ENCODE results near the gene MPRIP. TPM values are rescaled to one million over a fixed set of nuclear protein-coding genes. Genes with fewer than 3 reads are reported as not detected.
"Not testable (repeated sequence)": the region's sequence is repeated elsewhere in the genome, so short reads cannot be mapped to it uniquely, and the experiment has no call there.

Gene MPRIP
- total and polyA plus RNA-seq, 3 experiments from 2014 or later = 40.3 to 184 (median 174) TPM

GRCh38 chr17:17156511-17156910, 114.3 kb downstream of the MPRIP start:
- Histone ChIP-seq H3K27ac (ENCODE audit: low read depth, low read length) (no peak overlapping the region), H3K9me3 (ENCODE audit: low read length) (no peaks in the 10 kb centered on the region), H3K36me3 (ENCODE audit: insufficient read depth, low read length) (peaks cover 30% of the 10 kb centered on the region), H3K27me3 (ENCODE audit: insufficient read depth, low read length, poor library complexity, severe bottlenecking) (no peaks in the 10 kb centered on the region), H3K4me1 (ENCODE audit: insufficient read depth, low read length) (peaks cover 26% of the 10 kb centered on the region), H3K4me3 (ENCODE audit: low read length) (no peak overlapping the region)
- peak overlapping the region in 4 of 8 donors; percentile 17 to 71 (median 56) for H3K27ac Mint-ChIP-seq
- DNase-seq = no peak
- ChIA-PET CTCF (interaction anchor here (1.7 kb wide), 1 partner anchor 156 kb away, joined by 4 read pairs; no protein-coding TSS in a partner anchor), POLR2A (no interaction called here)
- H3K4me1 Mint-ChIP-seq = peaks cover 23 to 36% (median 30%) of the 10 kb centered on the region in 3 donors
- peaks cover 0 to 97% (median 22%) of the 10 kb centered on the region in 3 donors for H3K36me3 Mint-ChIP-seq
- no peaks in the 10 kb centered on the region for H3K27me3 Mint-ChIP-seq
- no peak overlapping the region for H3K4me3 Mint-ChIP-seq
- H3K9me3 Mint-ChIP-seq = no peaks in the 10 kb centered on the region

GRCh38 chr17:17157041-17157440, 114.8 kb downstream of the MPRIP start:
- no peaks in the 10 kb centered on the region for H3K27me3 ChIP-seq (ENCODE audit: insufficient read depth, low read length, poor library complexity, severe bottlenecking)
- H3K36me3 Mint-ChIP-seq = peaks cover 0 to 98% (median 26%) of the 10 kb centered on the region in 3 donors
- CTCF ChIA-PET = interaction anchor here (1.7 kb wide), 1 partner anchor 156 kb away, joined by 4 read pairs; no protein-coding TSS in a partner anchor

GRCh38 chr17:17158506-17158905, 116.2 kb downstream of the MPRIP start:
- peaks cover 14 to 21% (median 15%) of the 10 kb centered on the region in 3 donors for H3K4me1 Mint-ChIP-seq
- Histone ChIP-seq H3K36me3 (ENCODE audit: insufficient read depth, low read length) (peaks cover 29% of the 10 kb centered on the region), H3K4me1 (ENCODE audit: insufficient read depth, low read length) (peaks cover 14% of the 10 kb centered on the region)
- H3K9me3 ChIP-seq (ENCODE audit: low read length); H3K27ac ChIP-seq (ENCODE audit: low read depth, low read length); CTCF ChIA-PET; H3K9me3 Mint-ChIP-seq; H3K27me3 Mint-ChIP-seq; POLR2A ChIA-PET; DNase-seq; H3K4me3 ChIP-seq (ENCODE audit: low read length); H3K27ac Mint-ChIP-seq; H3K27me3 ChIP-seq (ENCODE audit: insufficient read depth, low read length, poor library complexity, severe bottlenecking); H3K4me3 Mint-ChIP-seq: not testable (repeated sequence)
- H3K36me3 Mint-ChIP-seq = peaks cover 0 to 98% (median 28%) of the 10 kb centered on the region in 3 donors

More at GRCh38 chr17:17157041-17157440, 114.8 kb downstream of the MPRIP start:
- peaks cover 21 to 36% (median 27%) of the 10 kb centered on the region in 3 donors for H3K4me1 Mint-ChIP-seq
- no peak overlapping the region for H3K27ac ChIP-seq (ENCODE audit: low read depth, low read length)
- DNase-seq = no peak
- no peaks in the 10 kb centered on the region for H3K27me3 Mint-ChIP-seq
- peaks cover 29% of the 10 kb centered on the region for H3K36me3 ChIP-seq (ENCODE audit: insufficient read depth, low read length)
- H3K4me3 Mint-ChIP-seq = no peak overlapping the region
- no peaks in the 10 kb centered on the region for H3K9me3 Mint-ChIP-seq
- peaks cover 26% of the 10 kb centered on the region for H3K4me1 ChIP-seq (ENCODE audit: insufficient read depth, low read length)
- POLR2A ChIA-PET = no interaction called here
- peak overlapping the region in 4 of 8 donors; percentile 17 to 82 (median 59) for H3K27ac Mint-ChIP-seq
- no peak overlapping the region for H3K4me3 ChIP-seq (ENCODE audit: low read length)
- H3K9me3 ChIP-seq (ENCODE audit: low read length) = no peaks in the 10 kb centered on the region

GRCh38 chr17:17159571-17159970, 117.3 kb downstream of the MPRIP start:
- H3K9me3 Mint-ChIP-seq = no peaks in the 10 kb centered on the region
- Histone ChIP-seq H3K4me3 (ENCODE audit: low read length) (no peak overlapping the region), H3K36me3 (ENCODE audit: insufficient read depth, low read length) (peaks cover 23% of the 10 kb centered on the region), H3K27ac (ENCODE audit: low read depth, low read length) (no peak overlapping the region), H3K4me1 (ENCODE audit: insufficient read depth, low read length) (peaks cover 3% of the 10 kb centered on the region), H3K27me3 (ENCODE audit: insufficient read depth, low read length, poor library complexity, severe bottlenecking) (no peaks in the 10 kb centered on the region), H3K9me3 (ENCODE audit: low read length) (no peaks in the 10 kb centered on the region)
- peaks cover 0 to 97% (median 24%) of the 10 kb centered on the region in 3 donors for H3K36me3 Mint-ChIP-seq
- no peak overlapping the region for H3K4me3 Mint-ChIP-seq
- POLR2A ChIA-PET = no interaction called here
- H3K27me3 Mint-ChIP-seq = no peaks in the 10 kb centered on the region
- CTCF ChIA-PET = no interaction called here
- H3K27ac Mint-ChIP-seq = peak overlapping the region in 1 of 8 donors; percentile 26
- DNase-seq = no peak
- H3K4me1 Mint-ChIP-seq = peaks cover 5 to 12% (median 6%) of the 10 kb centered on the region in 3 donors

- CTCF ChIA-PET = interaction anchor here (2.1 kb wide), 1 partner anchor 18 kb away, joined by 5 read pairs; no protein-coding TSS in a partner anchor
Measured at GRCh38 chr17:17161121-17161520, 118.9 kb downstream of the MPRIP start.

GRCh38 chr17:17161759-17162158, 119.5 kb downstream of the MPRIP start:
- CTCF ChIA-PET = interaction anchor here (2.1 kb wide), 1 partner anchor 18 kb away, joined by 5 read pairs; no protein-coding TSS in a partner anchor
- Histone ChIP-seq H3K4me1 (ENCODE audit: insufficient read depth, low read length) (no peaks in the 10 kb centered on the region), H3K27me3 (ENCODE audit: insufficient read depth, low read length, poor library complexity, severe bottlenecking) (no peaks in the 10 kb centered on the region), H3K9me3 (ENCODE audit: low read length) (no peaks in the 10 kb centered on the region), H3K4me3 (ENCODE audit: low read length) (no peak overlapping the region), H3K36me3 (ENCODE audit: insufficient read depth, low read length) (peaks cover 37% of the 10 kb centered on the region), H3K27ac (ENCODE audit: low read depth, low read length) (no peak overlapping the region)
- DNase-seq = no peak
- H3K27me3 Mint-ChIP-seq = no peaks in the 10 kb centered on the region
- H3K9me3 Mint-ChIP-seq = no peaks in the 10 kb centered on the region
- peak overlapping the region in 5 of 8 donors; percentile 7 to 86 (median 40) for H3K27ac Mint-ChIP-seq
- H3K36me3 Mint-ChIP-seq = peaks cover 0 to 97% (median 30%) of the 10 kb centered on the region in 3 donors
- no peak overlapping the region for H3K4me3 Mint-ChIP-seq
- POLR2A ChIA-PET = no interaction called here
- no peaks in the 10 kb centered on the region for H3K4me1 Mint-ChIP-seq

More at GRCh38 chr17:17161121-17161520, 118.9 kb downstream of the MPRIP start:
- DNase-seq = no peak
- Mint-ChIP-seq H3K36me3 (peaks cover 0 to 98% (median 30%) of the 10 kb centered on the region in 3 donors), H3K9me3 (no peaks in the 10 kb centered on the region), H3K27me3 (no peaks in the 10 kb centered on the region), H3K4me1 (no peaks in the 10 kb centered on the region), H3K27ac (peak overlapping the region in 2 of 8 donors; percentile 11 to 50), H3K4me3 (no peak overlapping the region)
- no peak overlapping the region for H3K4me3 ChIP-seq (ENCODE audit: low read length)
- H3K4me1 ChIP-seq (ENCODE audit: insufficient read depth, low read length) = no peaks in the 10 kb centered on the region
- POLR2A ChIA-PET = no interaction called here
- H3K27ac ChIP-seq (ENCODE audit: low read depth, low read length) = no peak overlapping the region
- H3K27me3 ChIP-seq (ENCODE audit: insufficient read depth, low read length, poor library complexity, severe bottlenecking) = no peaks in the 10 kb centered on the region
- no peaks in the 10 kb centered on the region for H3K9me3 ChIP-seq (ENCODE audit: low read length)
- peaks cover 33% of the 10 kb centered on the region for H3K36me3 ChIP-seq (ENCODE audit: insufficient read depth, low read length)

GRCh38 chr17:17164156-17164555, 121.9 kb downstream of the MPRIP start:
- no peaks in the 10 kb centered on the region for H3K9me3 Mint-ChIP-seq
- no peak overlapping the region for H3K27ac Mint-ChIP-seq
- Histone ChIP-seq H3K27me3 (ENCODE audit: insufficient read depth, low read length, poor library complexity, severe bottlenecking) (no peaks in the 10 kb centered on the region), H3K4me1 (ENCODE audit: insufficient read depth, low read length) (no peaks in the 10 kb centered on the region), H3K4me3 (ENCODE audit: low read length) (no peak overlapping the region), H3K9me3 (ENCODE audit: low read length) (no peaks in the 10 kb centered on the region), H3K27ac (ENCODE audit: low read depth, low read length) (no peak overlapping the region), H3K36me3 (ENCODE audit: insufficient read depth, low read length) (peaks cover 33% of the 10 kb centered on the region)
- peaks cover 0 to 97% (median 35%) of the 10 kb centered on the region in 3 donors for H3K36me3 Mint-ChIP-seq
- ChIA-PET CTCF (interaction anchor here (1.0 kb wide), 1 partner anchor 12 kb away, joined by 3 read pairs; no protein-coding TSS in a partner anchor), POLR2A (no interaction called here)
- H3K27me3 Mint-ChIP-seq = no peaks in the 10 kb centered on the region
- peaks cover 4 to 17% (median 12%) of the 10 kb centered on the region in 3 donors for H3K4me1 Mint-ChIP-seq
- H3K4me3 Mint-ChIP-seq = no peak overlapping the region
- no peak for DNase-seq

- Mint-ChIP-seq H3K27me3 (no peaks in the 10 kb centered on the region), H3K27ac (peak overlapping the region in 1 of 8 donors; percentile 63), H3K4me3 (no peak overlapping the region), H3K36me3 (peaks cover 0 to 97% (median 30%) of the 10 kb centered on the region in 3 donors), H3K9me3 (no peaks in the 10 kb centered on the region), H3K4me1 (peaks cover 5 to 21% (median 17%) of the 10 kb centered on the region in 3 donors)
- no peaks in the 10 kb centered on the region for H3K9me3 ChIP-seq (ENCODE audit: low read length)
- H3K36me3 ChIP-seq (ENCODE audit: insufficient read depth, low read length) = peaks cover 33% of the 10 kb centered on the region
- H3K27ac ChIP-seq (ENCODE audit: low read depth, low read length) = no peak overlapping the region
- POLR2A ChIA-PET = no interaction called here
- H3K4me1 ChIP-seq (ENCODE audit: insufficient read depth, low read length) = no peaks in the 10 kb centered on the region
- no peak overlapping the region for H3K4me3 ChIP-seq (ENCODE audit: low read length)
- CTCF ChIA-PET = interaction anchor here (0.7 to 1.0 kb wide), 3 partner anchors 12 to 20 kb away, joined by 3 read pairs; no protein-coding TSS in a partner anchor
- H3K27me3 ChIP-seq (ENCODE audit: insufficient read depth, low read length, poor library complexity, severe bottlenecking) = no peaks in the 10 kb centered on the region
- no peak for DNase-seq
Measured at GRCh38 chr17:17164676-17165075, 122.4 kb downstream of the MPRIP start.

Measured in CD8-positive, alpha-beta memory T cell (primary cell).